IgD-negative memory B cell (primary cell): Measurements from ENCODE around the gene DUXB. TPM values are rescaled to one million over a fixed set of nuclear protein-coding genes. Genes with fewer than 3 reads are reported as not detected.

Experiments
- H3K27ac Mint-ChIP-seq, 3 donors: one replicate each; pipeline ENCODE4 v1.8.0; 2020 to 2022; ENCODE audit warnings: mild to moderate bottlenecking in 3 of 3, mixed read lengths in 3 of 3, moderate library complexity in 1 of 3
- H3K27me3 Mint-ChIP-seq: one replicate; pipeline ENCODE4 v1.8.0; 2021; ENCODE audit warnings: mixed read lengths
- H3K36me3 Mint-ChIP-seq: one replicate; pipeline ENCODE4 v1.8.0; 2020; ENCODE audit warnings: mild to moderate bottlenecking, mixed read lengths
- H3K4me1 Mint-ChIP-seq, 3 donors: one replicate each; pipeline ENCODE4 v1.8.0; 2020 to 2022; ENCODE audit warnings: mixed read lengths in 3 of 3, mild to moderate bottlenecking in 1 of 3
- H3K4me3 Mint-ChIP-seq, 4 donors: one replicate each; pipeline ENCODE4 v1.8.0; 2020 to 2022; ENCODE audit warnings: mild to moderate bottlenecking in 4 of 4, mixed read lengths in 4 of 4, moderate library complexity in 3 of 4
- H3K9me3 Mint-ChIP-seq, 3 donors: one replicate each; pipeline ENCODE4 v1.8.0; 2020 to 2021; ENCODE audit warnings: mixed read lengths in 3 of 3, mild to moderate bottlenecking in 1 of 3
- polyA plus RNA-seq: library from polyadenylated mRNA; unstranded; fragments of 300-500 nt; fragmentation: Illumina TruSeq; gene quantifications from one replicate; pipeline ENCODE4 v1.2.3, GENCODE V29; 2021

Gene DUXB
- polyA plus RNA-seq, 1 donor from 2014 or later = not detected

DNA sequence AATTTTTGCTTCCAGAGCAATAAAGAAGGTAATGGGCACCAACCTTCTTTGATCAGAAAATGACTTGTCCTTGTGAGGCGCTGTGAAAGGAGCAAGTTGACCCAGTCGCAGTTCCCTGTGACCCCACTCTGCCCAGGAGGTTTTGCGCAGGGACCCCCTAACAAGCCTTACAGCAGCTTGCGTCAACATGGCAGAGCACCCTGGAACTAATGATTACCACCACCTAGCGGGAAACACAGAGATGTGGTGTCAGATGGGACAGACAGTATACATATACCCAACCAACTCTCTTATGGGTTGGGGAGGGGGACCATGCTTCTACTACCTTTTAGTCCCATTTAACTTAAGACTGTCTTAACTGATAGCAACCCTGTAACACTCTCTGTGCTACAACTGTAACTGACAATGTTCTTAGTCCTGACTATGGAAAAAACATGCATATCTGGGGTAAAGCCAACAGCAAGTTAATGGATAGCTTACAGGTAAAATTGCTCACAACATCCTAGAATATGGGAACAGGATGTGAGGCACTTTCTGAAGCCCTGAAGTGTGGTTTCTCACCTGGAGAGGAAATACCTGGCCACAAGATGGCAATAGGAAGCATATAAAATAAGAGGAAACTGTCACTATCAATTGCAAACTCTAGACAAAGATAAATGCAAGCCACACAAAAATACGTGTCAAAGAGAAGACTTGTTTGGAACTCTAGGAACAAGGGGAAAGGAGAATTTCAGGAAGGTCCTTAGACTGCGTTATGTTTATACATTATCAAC lies 56.8 kb downstream of the DUXB start:
- Mint-ChIP-seq H3K36me3 (peaks cover 4% of the 10 kb centered on the region), H3K27me3 (no peaks in the 10 kb centered on the region), H3K9me3 (no peaks in the 10 kb centered on the region), H3K27ac (peak overlapping the region; percentile 28 to 91 (median 51)), H3K4me1 (peaks cover 22 to 28% (median 26%) of the 10 kb centered on the region in 3 donors), H3K4me3 (peak overlapping the region in 3 of 4 donors; percentile 71 to 94 (median 83))

Other genes starting within 250 kb of the DUXB start
- gene TMEM170A, start 236.8 kb downstream of the DUXB start, polyA plus RNA-seq = 51.5 TPM
- 0.13 TPM for gene CHST6, start 206.0 kb downstream of the DUXB start, polyA plus RNA-seq
- gene CHST5, start 165.4 kb downstream of the DUXB start, polyA plus RNA-seq = not detected
- gene TMEM231, start 145.2 kb downstream of the DUXB start, polyA plus RNA-seq = 5.8 TPM
- 307 TPM for gene GABARAPL2, start 135.1 kb downstream of the DUXB start, polyA plus RNA-seq
- 39.3 TPM for gene ADAT1, start 78.2 kb downstream of the DUXB start, polyA plus RNA-seq
- 184 TPM for gene KARS1, start 53.8 kb downstream of the DUXB start, polyA plus RNA-seq
- 128 TPM for gene TERF2IP, start 53.7 kb downstream of the DUXB start, polyA plus RNA-seq
- 0.18 TPM for gene CPHXL2, start 24.5 kb downstream of the DUXB start, polyA plus RNA-seq
- not detected for gene CPHXL, start 25.0 kb upstream of the DUXB start, polyA plus RNA-seq